Measurements from ENCODE around the gene CCDC73. TPM values are rescaled to one million over a fixed set of nuclear protein-coding genes. Genes with fewer than 3 reads are reported as not detected.

Gene CCDC73
- total and polyA plus RNA-seq, 10 of the 15 experiments (the other 5 are each of a cell fraction or from before 2014, with no cell fraction given): 0.05 to 0.57 (median 0.14) TPM

DNA sequence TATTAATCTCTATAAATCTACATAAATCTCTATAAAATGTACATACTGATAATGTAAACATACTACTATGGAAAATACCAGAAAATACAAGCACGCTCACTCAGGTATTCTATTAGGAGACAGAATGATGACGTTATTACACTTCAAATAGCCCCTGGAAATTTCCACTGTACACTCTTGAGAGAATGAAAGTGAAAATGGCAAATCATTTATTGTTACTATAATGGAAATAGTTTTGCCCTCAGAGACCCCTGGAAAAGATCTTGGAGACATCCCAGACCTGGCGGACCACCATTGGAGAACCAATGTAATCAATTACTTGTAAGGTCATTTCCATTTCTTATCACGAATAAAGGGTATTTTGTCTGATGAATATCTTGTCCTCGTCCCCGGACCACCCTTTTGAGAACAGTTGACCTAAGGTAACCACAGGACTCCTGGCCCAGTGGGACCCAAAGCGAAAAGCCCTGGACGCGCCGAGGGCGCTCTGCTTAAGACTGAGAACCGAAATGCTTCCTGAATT, 34.8 kb upstream of the CCDC73 start (continued):
- TF ChIP-seq HDGF (IDR thresholded peaks at IDR 0.05) (no peak), CBFB (IDR thresholded peaks at IDR 0.05; ENCODE audit: low read depth) (no peak), MYC (IDR thresholded peaks at IDR 0.05; ENCODE audit: insufficient read depth, insufficient read length, insufficient replicate concordance, low read length, severe bottlenecking) (no peak)

DNA sequence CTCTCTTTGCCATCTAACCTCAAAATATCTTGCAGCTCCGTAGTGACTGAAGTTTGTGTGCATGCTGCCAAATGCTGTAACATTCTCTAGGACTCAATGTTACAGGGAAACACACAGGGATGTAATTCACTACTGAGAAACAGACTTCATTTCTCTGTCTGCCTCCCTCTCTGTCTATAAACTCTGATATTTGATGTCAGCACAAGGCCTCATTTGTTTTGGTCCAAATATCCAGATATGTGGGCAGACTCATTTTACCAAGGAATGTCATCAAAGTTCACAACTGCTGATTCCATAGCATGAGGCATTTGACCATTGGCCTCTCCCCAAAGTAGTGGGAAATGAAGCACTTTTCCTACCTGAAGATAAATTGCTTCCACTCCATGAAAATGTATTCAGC, 32.8 kb upstream of the CCDC73 start:
- H3K4me3 ChIP-seq: no peak overlapping the region
- H3K27ac ChIP-seq (ENCODE audit: control insufficient read depth, insufficient read depth): no peak overlapping the region
- H3K79me2 ChIP-seq (ENCODE audit: control insufficient read depth, insufficient read depth, low read length): no peaks in the 10 kb centered on the region; the same call in 1 of the 2 replicates
- 94% methylated on average over 1 of the region's 1 CpG for WGBS (ENCODE audit: insufficient coverage, insufficient replicate concordance, low lambda C conversion rate, missing lambda C conversion rate)
- no peak for FAIRE-seq
- H3K36me3 ChIP-seq (ENCODE audit: control insufficient read depth in 2 of 2, insufficient read depth in 2 of 2, low read length in 1 of 2): no peaks in the 10 kb centered on the region
- in situ Hi-C loops (cut with MboI) (no loop called here), intact Hi-C loops (cut with micrococcal nuclease; ENCODE audit: unreplicated experiment) (loop anchor here (5.0 kb wide), 1 partner anchor 65 kb away; the partner anchor contains the start of gene QSER1)
- TF ChIP-seq POLR2AphosphoS2 (IDR thresholded peaks at IDR 0.05; ENCODE audit: low read depth, low read length) (no peak), ASH2L (IDR thresholded peaks at IDR 0.05; ENCODE audit: borderline replicate concordance, low read depth) (no peak), DPF2 (IDR thresholded peaks at IDR 0.05) (no peak), GATAD2B (conservative IDR thresholded peaks at IDR 0.05; ENCODE audit: low read depth) (no peak), POU2F2 (IDR thresholded peaks at IDR 0.05; ENCODE audit: borderline replicate concordance, low read depth, low read length) (no peak), LARP7 (IDR thresholded peaks at IDR 0.05) (no peak), PAX8 (IDR thresholded peaks at IDR 0.05) (no peak), SMARCA5 (IDR thresholded peaks at IDR 0.05) (no peak), ATF7 (IDR thresholded peaks at IDR 0.05; ENCODE audit: low read depth) (no peak)
- TF ChIP-seq, protein P1, sequence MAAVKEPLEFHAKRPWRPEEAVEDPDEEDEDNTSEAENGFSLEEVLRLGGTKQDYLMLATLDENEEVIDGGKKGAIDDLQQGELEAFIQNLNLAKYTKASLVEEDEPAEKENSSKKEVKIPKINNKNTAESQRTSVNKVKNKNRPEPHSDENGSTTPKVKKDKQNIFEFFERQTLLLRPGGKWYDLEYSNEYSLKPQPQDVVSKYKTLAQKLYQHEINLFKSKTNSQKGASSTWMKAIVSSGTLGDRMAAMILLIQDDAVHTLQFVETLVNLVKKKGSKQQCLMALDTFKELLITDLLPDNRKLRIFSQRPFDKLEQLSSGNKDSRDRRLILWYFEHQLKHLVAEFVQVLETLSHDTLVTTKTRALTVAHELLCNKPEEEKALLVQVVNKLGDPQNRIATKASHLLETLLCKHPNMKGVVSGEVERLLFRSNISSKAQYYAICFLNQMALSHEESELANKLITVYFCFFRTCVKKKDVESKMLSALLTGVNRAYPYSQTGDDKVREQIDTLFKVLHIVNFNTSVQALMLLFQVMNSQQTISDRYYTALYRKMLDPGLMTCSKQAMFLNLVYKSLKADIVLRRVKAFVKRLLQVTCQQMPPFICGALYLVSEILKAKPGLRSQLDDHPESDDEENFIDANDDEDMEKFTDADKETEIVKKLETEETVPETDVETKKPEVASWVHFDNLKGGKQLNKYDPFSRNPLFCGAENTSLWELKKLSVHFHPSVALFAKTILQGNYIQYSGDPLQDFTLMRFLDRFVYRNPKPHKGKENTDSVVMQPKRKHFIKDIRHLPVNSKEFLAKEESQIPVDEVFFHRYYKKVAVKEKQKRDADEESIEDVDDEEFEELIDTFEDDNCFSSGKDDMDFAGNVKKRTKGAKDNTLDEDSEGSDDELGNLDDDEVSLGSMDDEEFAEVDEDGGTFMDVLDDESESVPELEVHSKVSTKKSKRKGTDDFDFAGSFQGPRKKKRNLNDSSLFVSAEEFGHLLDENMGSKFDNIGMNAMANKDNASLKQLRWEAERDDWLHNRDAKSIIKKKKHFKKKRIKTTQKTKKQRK (IDR thresholded peaks at IDR 0.05; ENCODE audit: low read depth, low read length): no peak
- TF ChIP-seq, protein P2, sequence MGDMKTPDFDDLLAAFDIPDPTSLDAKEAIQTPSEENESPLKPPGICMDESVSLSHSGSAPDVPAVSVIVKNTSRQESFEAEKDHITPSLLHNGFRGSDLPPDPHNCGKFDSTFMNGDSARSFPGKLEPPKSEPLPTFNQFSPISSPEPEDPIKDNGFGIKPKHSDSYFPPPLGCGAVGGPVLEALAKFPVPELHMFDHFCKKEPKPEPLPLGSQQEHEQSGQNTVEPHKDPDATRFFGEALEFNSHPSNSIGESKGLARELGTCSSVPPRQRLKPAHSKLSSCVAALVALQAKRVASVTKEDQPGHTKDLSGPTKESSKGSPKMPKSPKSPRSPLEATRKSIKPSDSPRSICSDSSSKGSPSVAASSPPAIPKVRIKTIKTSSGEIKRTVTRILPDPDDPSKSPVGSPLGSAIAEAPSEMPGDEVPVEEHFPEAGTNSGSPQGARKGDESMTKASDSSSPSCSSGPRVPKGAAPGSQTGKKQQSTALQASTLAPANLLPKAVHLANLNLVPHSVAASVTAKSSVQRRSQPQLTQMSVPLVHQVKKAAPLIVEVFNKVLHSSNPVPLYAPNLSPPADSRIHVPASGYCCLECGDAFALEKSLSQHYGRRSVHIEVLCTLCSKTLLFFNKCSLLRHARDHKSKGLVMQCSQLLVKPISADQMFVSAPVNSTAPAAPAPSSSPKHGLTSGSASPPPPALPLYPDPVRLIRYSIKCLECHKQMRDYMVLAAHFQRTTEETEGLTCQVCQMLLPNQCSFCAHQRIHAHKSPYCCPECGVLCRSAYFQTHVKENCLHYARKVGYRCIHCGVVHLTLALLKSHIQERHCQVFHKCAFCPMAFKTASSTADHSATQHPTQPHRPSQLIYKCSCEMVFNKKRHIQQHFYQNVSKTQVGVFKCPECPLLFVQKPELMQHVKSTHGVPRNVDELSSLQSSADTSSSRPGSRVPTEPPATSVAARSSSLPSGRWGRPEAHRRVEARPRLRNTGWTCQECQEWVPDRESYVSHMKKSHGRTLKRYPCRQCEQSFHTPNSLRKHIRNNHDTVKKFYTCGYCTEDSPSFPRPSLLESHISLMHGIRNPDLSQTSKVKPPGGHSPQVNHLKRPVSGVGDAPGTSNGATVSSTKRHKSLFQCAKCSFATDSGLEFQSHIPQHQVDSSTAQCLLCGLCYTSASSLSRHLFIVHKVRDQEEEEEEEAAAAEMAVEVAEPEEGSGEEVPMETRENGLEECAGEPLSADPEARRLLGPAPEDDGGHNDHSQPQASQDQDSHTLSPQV (IDR thresholded peaks at IDR 0.05): no peak
- no peaks in the 10 kb centered on the region; the same call in 1 of the 2 replicates for H3K4me1 ChIP-seq (ENCODE audit: control insufficient read depth, insufficient read depth, low read length)
- ChIA-PET CTCF (no interaction called here), SMC1A (ENCODE audit: uncharacterized antibody, unreplicated experiment) (interaction anchor here (1.2 kb wide), 1 partner anchor 67 kb away, joined by 4 read pairs; no protein-coding TSS in a partner anchor), POLR2A (interaction anchor here (0.6 kb wide), 1 partner anchor 48 kb away, joined by 7 read pairs; no protein-coding TSS in a partner anchor), RAD21 (ENCODE audit: unreplicated experiment) (no interaction called here)
- no peaks in the 10 kb centered on the region for H3K9me3 ChIP-seq (replicated peaks; ENCODE audit: control insufficient read depth, insufficient read depth, low read length)
- no peak overlapping the region for H3K9ac ChIP-seq (ENCODE audit: control insufficient read depth, insufficient read depth, low read length)
- no peak for ATAC-seq
- no TSS peak for BruUV-seq (replicated peaks)
- no peaks in the 10 kb centered on the region for H4K20me1 ChIP-seq (ENCODE audit: control insufficient read depth, insufficient read depth)
- no peak overlapping the region for H2AFZ ChIP-seq (ENCODE audit: control insufficient read depth, low read depth, low read length)
- no peaks in the 10 kb centered on the region; a peak in 1 of 4 replicates for H3K27me3 ChIP-seq (replicated peaks in 1 of 2; ENCODE audit: control insufficient read depth in 2 of 2, insufficient read depth in 2 of 2, low read length in 1 of 2)
- H3K4me2 ChIP-seq (ENCODE audit: control insufficient read depth, insufficient read depth): no peak overlapping the region
- no peak for DNase-seq (ENCODE audit: low read depth, low spot score)

Data from GM12878 (cell line).